OCI-LY7 (cell line): ENCODE results near the gene TXNDC17. TPM values are rescaled to one million over a fixed set of nuclear protein-coding genes. Genes with fewer than 3 reads are reported as not detected.

ENCODE experiments used
- BruUV-seq: library from RNA; stranded (reverse); fragments of 400-500 nt; replicated peaks from 2 replicates; lab custom pipeline; 2021; lab: Mats Ljungman, UMichigan
- CTCF ChIA-PET: fragments of 300-600 bp; sonication (Branson Sonifier 250); formaldehyde crosslinking; loops from one replicate; lab custom pipeline; 2022; ENCODE audit warnings: antibody characterized with exemption; ENCODE audit not compliant: unreplicated experiment; lab: Charles Lee
- POLR2A ChIA-PET: fragments of 300-600 bp; sonication (Branson Sonifier 250); formaldehyde crosslinking; loops from one replicate; lab custom pipeline; 2022; ENCODE audit warnings: antibody characterized with exemption; lab: Charles Lee
- DNase-seq: peaks from one replicate; pipeline ENCODE4 v3.0.0-alpha.2; 2015; ENCODE audit warnings: low spot score
- H2AFZ ChIP-seq: fragments of 200-600 bp; sonication (generic), shearing (Covaris generic); 2 replicates; pipeline ENCODE4 v1.6.1; 2014; ENCODE audit warnings: mild to moderate bottlenecking, antibody characterized with exemption, low read length, moderate library complexity
- H3K27ac ChIP-seq: fragments of 200-600 bp; sonication (generic); 2 replicates; pipeline ENCODE4 v1.5.1; 2014; ENCODE audit warnings: mixed run types, low read depth, mild to moderate bottlenecking, moderate library complexity, low read length, inconsistent platforms; ENCODE audit not compliant: poor library complexity, severe bottlenecking
- H3K36me3 ChIP-seq: fragments of 200-600 bp; sonication (generic); 2 replicates; pipeline ENCODE4 v1.6.1; 2014; ENCODE audit warnings: mild to moderate bottlenecking, antibody characterized with exemption, low read length, moderate library complexity, mixed read lengths; ENCODE audit not compliant: insufficient read depth
- H3K4me1 ChIP-seq: fragments of 200-600 bp; sonication (generic); 2 replicates; pipeline ENCODE4 v1.5.1; 2014; ENCODE audit warnings: mild to moderate bottlenecking, low read length; ENCODE audit not compliant: insufficient read depth, poor library complexity, severe bottlenecking
- H3K4me2 ChIP-seq: fragments of 200-600 bp; sonication (generic); 2 replicates; pipeline ENCODE4 v1.6.1; 2014; ENCODE audit warnings: mild to moderate bottlenecking, low read length
- H3K4me3 ChIP-seq: fragments of 200-600 bp; sonication (generic); 2 replicates; pipeline ENCODE4 v1.5.1; 2014; ENCODE audit warnings: mild to moderate bottlenecking, low read depth, low read length; ENCODE audit not compliant: poor library complexity, severe bottlenecking
- H3K79me2 ChIP-seq: fragments of 200-600 bp; sonication (generic); 2 replicates; pipeline ENCODE4 v1.6.1; 2016; ENCODE audit warnings: low read depth, mild to moderate bottlenecking, low read length, moderate library complexity, mixed read lengths; ENCODE audit not compliant: insufficient read depth
- H3K9me2 ChIP-seq: fragments of 200-600 bp; sonication (generic); 2 replicates; pipeline ENCODE4 v1.6.1; 2016; ENCODE audit warnings: mild to moderate bottlenecking, low read length, mixed read lengths; ENCODE audit not compliant: insufficient read depth
- H3K9me3 ChIP-seq: fragments of 200-600 bp; sonication (generic); 2 replicates; pipeline ENCODE4 v1.6.1; 2014; ENCODE audit warnings: mild to moderate bottlenecking, mixed run types, low read length, mixed read lengths
- H4K20me1 ChIP-seq: fragments of 200-600 bp; sonication (generic); 2 replicates; pipeline ENCODE4 v1.6.1; 2014; ENCODE audit warnings: mild to moderate bottlenecking, antibody characterized with exemption, low read length, moderate library complexity, mixed read lengths; ENCODE audit not compliant: insufficient read depth
- CTCF ChIP-seq: fragments of 200-600 bp; sonication (generic); conservative IDR thresholded peaks from 2 replicates; pipeline ENCODE4 v1.5.1; 2014; ENCODE audit warnings: mild to moderate bottlenecking, antibody characterized with exemption, low read length, moderate library complexity, mixed read lengths
- EZH2phosphoT487 ChIP-seq: fragments of 200-600 bp; sonication (generic); IDR thresholded peaks from 2 replicates; pipeline ENCODE4 v1.6.1; 2018; ENCODE audit warnings: low read depth, borderline replicate concordance, mild to moderate bottlenecking, mixed run types, antibody characterized with exemption, low read length, moderate library complexity, mixed read lengths
- intact Hi-C: fragments of 100-400 bp; cut with micrococcal nuclease; formaldehyde crosslinking; loops from one replicate; pipeline ENCODE4 v1.10.0; 2022; ENCODE audit not compliant: unreplicated experiment
- total RNA-seq, 2 experiments: library from RNA; depleted of rRNA in 1 of 2; stranded (reverse); fragments of >200 nt in 1 of 2; shearing (Covaris generic) in 1 of 2; gene quantifications; 2 replicates each; pipeline ENCODE4 v1.2.3, GENCODE V29; 2014 to 2022

The TXNDC17 gene
- total RNA-seq, 2 experiments from 2014 or later = 63.7 to 81.4 TPM

GRCh38 chr17:6668219-6668618 lies 27.4 kb downstream of the TXNDC17 start:
- Histone ChIP-seq H3K36me3 (peaks cover 13% of the 10 kb centered on the region; the same call in 1 of the 2 replicates), H2AFZ (no peak overlapping the region), H3K9me2 (no peaks in the 10 kb centered on the region), H3K4me2 (no peak overlapping the region), H3K79me2 (no peaks in the 10 kb centered on the region), H3K4me3 (no peak overlapping the region), H3K27ac (no peak overlapping the region), H3K9me3 (no peaks in the 10 kb centered on the region), H4K20me1 (no peaks in the 10 kb centered on the region), H3K4me1 (no peaks in the 10 kb centered on the region)
- ChIA-PET POLR2A (no interaction called here), CTCF (no interaction called here)
- BruUV-seq = no TSS peak
- intact Hi-C loops = no loop called here
- TF ChIP-seq EZH2phosphoT487 = no peak
- no peak for TF ChIP-seq CTCF
- DNase-seq = no peak

GRCh38 chr17:6668727-6669425 lies 28.0 kb downstream of the TXNDC17 start:
- H3K4me3 ChIP-seq = no peak overlapping the region
- no peak overlapping the region for H3K27ac ChIP-seq
- no peak for TF ChIP-seq CTCF
- TF ChIP-seq EZH2phosphoT487 = no peak
- no peaks in the 10 kb centered on the region for H3K9me2 ChIP-seq
- POLR2A ChIA-PET = no interaction called here
- H3K79me2 ChIP-seq = no peaks in the 10 kb centered on the region
- no peak for DNase-seq
- H3K36me3 ChIP-seq = peaks cover 8% of the 10 kb centered on the region; the same call in 1 of the 2 replicates
- no TSS peak for BruUV-seq
- H3K4me1 ChIP-seq = no peaks in the 10 kb centered on the region
- CTCF ChIA-PET = no interaction called here
- H2AFZ ChIP-seq = no peak overlapping the region
- no peaks in the 10 kb centered on the region for H3K9me3 ChIP-seq
- no peak overlapping the region for H3K4me2 ChIP-seq
- intact Hi-C loops = no loop called here
- H4K20me1 ChIP-seq = no peaks in the 10 kb centered on the region

- DNase-seq = no peak
- Histone ChIP-seq H3K27ac (no peak overlapping the region), H3K36me3 (peaks cover 7% of the 10 kb centered on the region; the same call in 1 of the 2 replicates), H3K9me3 (no peaks in the 10 kb centered on the region), H3K4me3 (no peak overlapping the region), H3K79me2 (no peaks in the 10 kb centered on the region), H4K20me1 (no peaks in the 10 kb centered on the region), H3K4me2 (no peak overlapping the region), H3K4me1 (no peaks in the 10 kb centered on the region), H2AFZ (no peak overlapping the region), H3K9me2 (no peaks in the 10 kb centered on the region)
- no TSS peak for BruUV-seq
- POLR2A ChIA-PET = interaction anchor here (0.7 kb wide), 1 partner anchor 265 kb away, joined by 6 read pairs; no protein-coding TSS in a partner anchor
- intact Hi-C loops = no loop called here
- CTCF ChIA-PET = no interaction called here
- TF ChIP-seq CTCF (no peak), EZH2phosphoT487 (no peak)
These were observed 28.8 kb downstream of the TXNDC17 start for GRCh38 chr17:6669479-6670212.
